Measurements from ENCODE around the gene SLK.

SLK gene

GRCh38 chr10:103990121-103990520 is 23.2 kb downstream of the SLK start:
- H3K4me1 ChIP-seq = no peaks in the 10 kb centered on the region
- no peaks in the 10 kb centered on the region for H3K9me3 ChIP-seq (ENCODE audit: control insufficient read depth, low read length)
- H3K36me3 ChIP-seq (ENCODE audit: control insufficient read depth, insufficient read depth, low read length) = no peaks in the 10 kb centered on the region
- H3K27ac ChIP-seq = no peak overlapping the region
- H3K9ac ChIP-seq = no peak overlapping the region
- H3K27me3 ChIP-seq (ENCODE audit: control insufficient read depth, insufficient read depth, low read length) = no peaks in the 10 kb centered on the region
- no peak overlapping the region for H2AFZ ChIP-seq
- TF ChIP-seq, protein P1, sequence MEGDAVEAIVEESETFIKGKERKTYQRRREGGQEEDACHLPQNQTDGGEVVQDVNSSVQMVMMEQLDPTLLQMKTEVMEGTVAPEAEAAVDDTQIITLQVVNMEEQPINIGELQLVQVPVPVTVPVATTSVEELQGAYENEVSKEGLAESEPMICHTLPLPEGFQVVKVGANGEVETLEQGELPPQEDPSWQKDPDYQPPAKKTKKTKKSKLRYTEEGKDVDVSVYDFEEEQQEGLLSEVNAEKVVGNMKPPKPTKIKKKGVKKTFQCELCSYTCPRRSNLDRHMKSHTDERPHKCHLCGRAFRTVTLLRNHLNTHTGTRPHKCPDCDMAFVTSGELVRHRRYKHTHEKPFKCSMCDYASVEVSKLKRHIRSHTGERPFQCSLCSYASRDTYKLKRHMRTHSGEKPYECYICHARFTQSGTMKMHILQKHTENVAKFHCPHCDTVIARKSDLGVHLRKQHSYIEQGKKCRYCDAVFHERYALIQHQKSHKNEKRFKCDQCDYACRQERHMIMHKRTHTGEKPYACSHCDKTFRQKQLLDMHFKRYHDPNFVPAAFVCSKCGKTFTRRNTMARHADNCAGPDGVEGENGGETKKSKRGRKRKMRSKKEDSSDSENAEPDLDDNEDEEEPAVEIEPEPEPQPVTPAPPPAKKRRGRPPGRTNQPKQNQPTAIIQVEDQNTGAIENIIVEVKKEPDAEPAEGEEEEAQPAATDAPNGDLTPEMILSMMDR (IDR thresholded peaks at IDR 0.05) = no peak
- H3K4me2 ChIP-seq (ENCODE audit: low read length) = no peak overlapping the region
- peaks cover 9% of the 10 kb centered on the region for H3K79me2 ChIP-seq
- H3K4me3 ChIP-seq (ENCODE audit: low read depth, low read length) = no peak overlapping the region

- Histone ChIP-seq H3K27ac (no peak overlapping the region), H3K27me3 (ENCODE audit: control insufficient read depth, insufficient read depth, low read length) (no peaks in the 10 kb centered on the region), H3K79me2 (peaks cover 8% of the 10 kb centered on the region), H3K36me3 (ENCODE audit: control insufficient read depth, insufficient read depth, low read length) (no peaks in the 10 kb centered on the region), H3K4me1 (no peaks in the 10 kb centered on the region), H3K9me3 (ENCODE audit: control insufficient read depth, low read length) (no peaks in the 10 kb centered on the region), H2AFZ (no peak overlapping the region), H3K4me3 (ENCODE audit: low read depth, low read length) (no peak overlapping the region), H3K4me2 (ENCODE audit: low read length) (no peak overlapping the region), H3K9ac (no peak overlapping the region)
- TF ChIP-seq, protein P1 (IDR thresholded peaks at IDR 0.05) = no peak
Measured at GRCh38 chr10:103990531-103990930, 23.6 kb downstream of the SLK start.

GRCh38 chr10:103991393-103992128 is 24.6 kb downstream of the SLK start:
- H3K4me2 ChIP-seq (ENCODE audit: low read length) = no peak overlapping the region
- TF ChIP-seq, protein P1 (IDR thresholded peaks at IDR 0.05) = no peak
- no peak overlapping the region for H3K4me3 ChIP-seq (ENCODE audit: low read depth, low read length)
- H3K9ac ChIP-seq = no peak overlapping the region
- H2AFZ ChIP-seq = no peak overlapping the region
- no peaks in the 10 kb centered on the region for H3K9me3 ChIP-seq (ENCODE audit: control insufficient read depth, low read length)
- no peaks in the 10 kb centered on the region for H3K4me1 ChIP-seq
- no peaks in the 10 kb centered on the region for H3K36me3 ChIP-seq (ENCODE audit: control insufficient read depth, insufficient read depth, low read length)
- H3K27me3 ChIP-seq (ENCODE audit: control insufficient read depth, insufficient read depth, low read length) = no peaks in the 10 kb centered on the region
- H3K79me2 ChIP-seq = peaks cover 3% of the 10 kb centered on the region
- no peak overlapping the region for H3K27ac ChIP-seq

GRCh38 chr10:103995134-103995533 is 28.2 kb downstream of the SLK start:
- no peaks in the 10 kb centered on the region for H3K4me1 ChIP-seq
- H2AFZ ChIP-seq = no peak overlapping the region
- no peaks in the 10 kb centered on the region for H3K79me2 ChIP-seq
- no peaks in the 10 kb centered on the region for H3K27me3 ChIP-seq (ENCODE audit: control insufficient read depth, insufficient read depth, low read length)
- no peak overlapping the region for H3K9ac ChIP-seq
- H3K9me3 ChIP-seq (ENCODE audit: control insufficient read depth, low read length) = no peaks in the 10 kb centered on the region
- no peak overlapping the region for H3K4me2 ChIP-seq (ENCODE audit: low read length)
- H3K4me3 ChIP-seq (ENCODE audit: low read depth, low read length) = no peak overlapping the region
- H3K36me3 ChIP-seq (ENCODE audit: control insufficient read depth, insufficient read depth, low read length) = no peaks in the 10 kb centered on the region
- H3K27ac ChIP-seq = no peak overlapping the region
- TF ChIP-seq, protein P1 (IDR thresholded peaks at IDR 0.05) = no peak

- Histone ChIP-seq H3K79me2 (no peaks in the 10 kb centered on the region), H3K4me3 (ENCODE audit: low read depth, low read length) (no peak overlapping the region), H3K27me3 (ENCODE audit: control insufficient read depth, insufficient read depth, low read length) (no peaks in the 10 kb centered on the region), H3K9me3 (ENCODE audit: control insufficient read depth, low read length) (no peaks in the 10 kb centered on the region), H3K4me2 (ENCODE audit: low read length) (no peak overlapping the region), H2AFZ (no peak overlapping the region), H3K27ac (no peak overlapping the region), H3K4me1 (no peaks in the 10 kb centered on the region), H3K36me3 (ENCODE audit: control insufficient read depth, insufficient read depth, low read length) (no peaks in the 10 kb centered on the region), H3K9ac (no peak overlapping the region)
- TF ChIP-seq, protein P1 (IDR thresholded peaks at IDR 0.05) = no peak
Measured at GRCh38 chr10:103998805-103999204, 31.9 kb downstream of the SLK start.

Measured in parathyroid adenoma (tissue), 2 donors.